ENCODE data around the gene SLX1A. TPM values are rescaled to one million over a fixed set of nuclear protein-coding genes. Genes with fewer than 3 reads are reported as not detected.
A peak's percentile ranks its signal among the peaks of the same experiment; 100 is the strongest.
"Not testable (repeated sequence)": the region's sequence is repeated elsewhere in the genome, so short reads cannot be mapped to it uniquely, and the experiment has no call there.

The SLX1A gene
- total RNA-seq, 1 donor from 2014 or later = 77.0 TPM

DNA sequence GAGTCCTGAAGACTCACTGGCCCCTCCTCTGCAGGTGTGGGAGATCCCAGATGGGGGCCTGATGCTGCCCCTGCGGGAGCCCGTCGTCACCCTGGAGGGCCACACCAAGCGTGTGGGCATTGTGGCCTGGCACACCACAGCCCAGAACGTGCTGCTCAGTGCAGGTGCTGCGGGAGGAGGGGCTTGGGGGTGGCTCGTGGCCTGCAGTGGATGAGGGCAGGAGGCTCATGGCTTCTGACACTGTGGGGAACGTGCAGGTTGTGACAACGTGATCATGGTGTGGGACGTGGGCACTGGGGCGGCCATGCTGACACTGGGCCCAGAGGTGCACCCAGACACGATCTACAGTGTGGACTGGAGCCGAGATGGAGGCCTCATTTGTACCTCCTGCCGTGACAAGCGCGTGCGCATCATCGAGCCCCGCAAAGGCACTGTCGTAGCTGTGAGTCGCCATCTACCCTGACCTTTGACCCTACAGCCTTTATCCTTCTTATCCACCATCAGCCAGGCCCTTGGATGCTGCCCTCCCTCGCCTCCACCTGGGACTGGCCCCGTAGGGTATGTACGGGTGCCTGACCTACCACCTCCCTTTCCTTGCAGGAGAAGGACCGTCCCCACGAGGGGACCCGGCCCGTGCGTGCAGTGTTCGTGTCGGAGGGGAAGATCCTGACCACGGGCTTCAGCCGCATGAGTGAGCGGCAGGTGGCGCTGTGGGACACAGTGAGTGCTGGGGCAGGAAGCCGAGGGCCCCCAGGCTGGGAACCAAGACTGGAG lies 6.7 kb upstream of the SLX1A start:
- ATAC-seq (ENCODE audit: low read depth) (peak; percentile 7), DNase-seq (peak; percentile 74)
- peaks cover 38% of the 10 kb centered on the region for H3K4me1 Mint-ChIP-seq
- H3K36me3 Mint-ChIP-seq (ENCODE audit: low read depth) = peaks cover 38% of the 10 kb centered on the region
- H3K4me3 Mint-ChIP-seq = peak overlapping the region; percentile 77
- TF ChIP-seq, protein P1, sequence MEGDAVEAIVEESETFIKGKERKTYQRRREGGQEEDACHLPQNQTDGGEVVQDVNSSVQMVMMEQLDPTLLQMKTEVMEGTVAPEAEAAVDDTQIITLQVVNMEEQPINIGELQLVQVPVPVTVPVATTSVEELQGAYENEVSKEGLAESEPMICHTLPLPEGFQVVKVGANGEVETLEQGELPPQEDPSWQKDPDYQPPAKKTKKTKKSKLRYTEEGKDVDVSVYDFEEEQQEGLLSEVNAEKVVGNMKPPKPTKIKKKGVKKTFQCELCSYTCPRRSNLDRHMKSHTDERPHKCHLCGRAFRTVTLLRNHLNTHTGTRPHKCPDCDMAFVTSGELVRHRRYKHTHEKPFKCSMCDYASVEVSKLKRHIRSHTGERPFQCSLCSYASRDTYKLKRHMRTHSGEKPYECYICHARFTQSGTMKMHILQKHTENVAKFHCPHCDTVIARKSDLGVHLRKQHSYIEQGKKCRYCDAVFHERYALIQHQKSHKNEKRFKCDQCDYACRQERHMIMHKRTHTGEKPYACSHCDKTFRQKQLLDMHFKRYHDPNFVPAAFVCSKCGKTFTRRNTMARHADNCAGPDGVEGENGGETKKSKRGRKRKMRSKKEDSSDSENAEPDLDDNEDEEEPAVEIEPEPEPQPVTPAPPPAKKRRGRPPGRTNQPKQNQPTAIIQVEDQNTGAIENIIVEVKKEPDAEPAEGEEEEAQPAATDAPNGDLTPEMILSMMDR (IDR thresholded peaks at IDR 0.05) = no peak
- no peaks in the 10 kb centered on the region for H3K27me3 Mint-ChIP-seq
- peak overlapping the region; percentile 97 for H3K27ac Mint-ChIP-seq
- intact Hi-C loops (cut with micrococcal nuclease) = no loop called here
- ChIA-PET CTCF (interaction anchor here (1.5 to 4.4 kb wide), 2 partner anchors 44 to 95 kb away, joined by 4 to 33 read pairs; partner anchors contain the start of gene TBX6), POLR2A (interaction anchor here (0.6 to 7.4 kb wide), 7 partner anchors 44 to 465 kb away, joined by 4 to 335 read pairs (median 6); partner anchors contain the start of genes ALDOA, TBX6 and YPEL3)
- H3K9me3 Mint-ChIP-seq = no peaks in the 10 kb centered on the region

DNA sequence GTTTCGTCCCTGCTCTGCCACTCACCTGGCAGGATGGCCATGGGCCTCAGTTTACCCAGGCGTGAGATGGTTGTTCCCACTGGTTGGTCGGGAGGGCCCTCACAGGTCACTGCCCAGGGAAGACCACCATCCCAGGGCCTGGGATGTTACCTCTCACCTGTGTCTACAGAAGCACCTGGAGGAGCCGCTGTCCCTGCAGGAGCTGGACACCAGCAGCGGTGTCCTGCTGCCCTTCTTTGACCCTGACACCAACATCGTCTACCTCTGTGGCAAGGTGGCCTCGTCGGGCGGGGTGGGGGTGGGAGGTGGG lies 6.2 kb upstream of the SLX1A start:
- Mint-ChIP-seq H3K4me1 (peaks cover 33% of the 10 kb centered on the region), H3K27me3 (no peaks in the 10 kb centered on the region), H3K4me3 (peak overlapping the region; percentile 77), H3K27ac (peak overlapping the region; percentile 97), H3K9me3 (no peaks in the 10 kb centered on the region), H3K36me3 (ENCODE audit: low read depth) (peaks cover 38% of the 10 kb centered on the region)
- intact Hi-C loops (cut with micrococcal nuclease) = no loop called here
- TF ChIP-seq, protein P1 (IDR thresholded peaks at IDR 0.05) = no peak
- DNase-seq (no peak), ATAC-seq (ENCODE audit: low read depth) (no peak)
- ChIA-PET POLR2A (interaction anchor here (7.4 kb wide), 1 partner anchor 95 kb away, joined by 335 read pairs; the partner anchor contains the start of genes TBX6 and YPEL3), CTCF (no interaction called here)

DNA sequence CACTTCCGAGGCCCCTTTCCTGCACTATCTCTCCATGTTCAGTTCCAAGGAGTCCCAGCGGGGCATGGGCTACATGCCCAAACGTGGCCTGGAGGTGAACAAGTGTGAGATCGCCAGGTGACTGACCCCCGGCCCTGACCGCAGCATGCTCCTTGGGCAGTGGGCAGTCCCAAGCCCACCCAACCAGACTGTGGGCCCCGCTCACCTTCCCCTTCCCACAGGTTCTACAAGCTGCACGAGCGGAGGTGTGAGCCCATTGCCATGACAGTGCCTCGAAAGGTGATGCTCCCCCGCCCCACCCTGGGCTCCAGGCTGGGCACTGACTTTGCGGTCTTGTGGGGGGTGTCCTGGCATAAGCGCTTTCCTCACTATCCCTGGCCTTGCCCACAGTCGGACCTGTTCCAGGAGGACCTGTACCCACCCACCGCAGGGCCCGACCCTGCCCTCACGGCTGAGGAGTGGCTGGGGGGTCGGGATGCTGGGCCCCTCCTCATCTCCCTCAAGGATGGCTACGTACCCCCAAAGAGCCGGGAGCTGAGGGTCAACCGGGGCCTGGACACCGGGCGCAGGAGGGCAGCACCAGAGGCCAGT lies 5.6 kb upstream of the SLX1A start:
- POLR2A ChIA-PET = interaction anchor here (7.4 kb wide), 1 partner anchor 95 kb away, joined by 335 read pairs; the partner anchor contains the start of genes TBX6 and YPEL3
- Mint-ChIP-seq H3K36me3 (ENCODE audit: low read depth) (peaks cover 38% of the 10 kb centered on the region), H3K27ac (no peak overlapping the region)

DNA sequence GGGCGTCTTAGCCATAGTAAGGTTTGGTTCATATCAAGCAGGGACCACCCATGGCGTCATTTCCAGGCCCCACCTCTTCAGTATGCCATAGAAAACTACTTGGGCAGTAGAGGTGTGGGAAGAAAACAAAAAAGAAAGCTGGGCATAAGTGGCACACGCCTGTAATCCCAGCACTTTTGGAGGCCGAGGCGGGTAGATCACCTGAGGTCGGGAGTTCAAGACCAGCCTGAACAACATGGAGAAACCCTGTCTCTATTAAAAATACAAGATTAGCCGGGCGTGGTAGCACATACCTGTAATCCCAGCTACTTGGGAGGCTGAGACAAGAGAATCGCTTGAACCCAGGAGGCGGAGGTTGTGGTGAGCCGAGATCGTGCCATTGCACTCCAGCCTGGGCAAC lies 2.5 kb upstream of the SLX1A start:
- DNase-seq; H3K27me3 Mint-ChIP-seq; H3K4me3 Mint-ChIP-seq; H3K9me3 Mint-ChIP-seq; CTCF ChIA-PET; intact Hi-C loops (cut with micrococcal nuclease); ATAC-seq (ENCODE audit: low read depth); H3K27ac Mint-ChIP-seq; POLR2A ChIA-PET: not testable (repeated sequence)
- peaks cover 19% of the 10 kb centered on the region for H3K36me3 Mint-ChIP-seq (ENCODE audit: low read depth)
- peaks cover 18% of the 10 kb centered on the region for H3K4me1 Mint-ChIP-seq

More for the DNA sequence above, 5.6 kb upstream of the SLX1A start:
- TF ChIP-seq, protein P1 (IDR thresholded peaks at IDR 0.05) = no peak
- Mint-ChIP-seq H3K9me3 (no peaks in the 10 kb centered on the region), H3K27me3 (no peaks in the 10 kb centered on the region), H3K4me3 (no peak overlapping the region), H3K4me1 (peaks cover 32% of the 10 kb centered on the region)
- CTCF ChIA-PET = no interaction called here
- no peak for ATAC-seq (ENCODE audit: low read depth)
- DNase-seq = no peak
- intact Hi-C loops (cut with micrococcal nuclease) = no loop called here

DNA sequence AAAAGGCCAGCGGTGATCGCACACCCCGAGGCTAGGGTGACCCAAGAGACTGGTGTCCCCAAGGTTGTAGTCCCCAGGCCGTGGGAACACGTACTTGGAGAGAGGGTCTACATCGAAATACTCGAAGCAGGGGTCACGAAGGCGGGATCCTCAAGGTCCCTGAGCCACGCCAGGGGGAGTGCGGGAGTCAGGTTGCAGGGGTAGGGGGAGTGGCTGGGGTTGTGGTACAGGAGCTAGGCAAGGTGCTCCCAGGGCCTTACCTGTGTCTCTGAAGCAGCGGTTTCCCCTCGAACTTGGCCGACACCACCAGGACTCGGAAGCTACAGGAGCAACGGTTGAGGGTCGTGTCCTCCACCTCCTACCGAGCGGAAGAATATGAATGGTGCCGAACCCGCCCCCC lies 577 bp upstream of the SLX1A start:
- CTCF ChIA-PET; H3K36me3 Mint-ChIP-seq (ENCODE audit: low read depth); H3K27me3 Mint-ChIP-seq; DNase-seq; H3K4me1 Mint-ChIP-seq; H3K9me3 Mint-ChIP-seq; intact Hi-C loops (cut with micrococcal nuclease); POLR2A ChIA-PET; H3K4me3 Mint-ChIP-seq; H3K27ac Mint-ChIP-seq: not testable (repeated sequence)
- ATAC-seq (ENCODE audit: low read depth) = peak; percentile 21

DNA sequence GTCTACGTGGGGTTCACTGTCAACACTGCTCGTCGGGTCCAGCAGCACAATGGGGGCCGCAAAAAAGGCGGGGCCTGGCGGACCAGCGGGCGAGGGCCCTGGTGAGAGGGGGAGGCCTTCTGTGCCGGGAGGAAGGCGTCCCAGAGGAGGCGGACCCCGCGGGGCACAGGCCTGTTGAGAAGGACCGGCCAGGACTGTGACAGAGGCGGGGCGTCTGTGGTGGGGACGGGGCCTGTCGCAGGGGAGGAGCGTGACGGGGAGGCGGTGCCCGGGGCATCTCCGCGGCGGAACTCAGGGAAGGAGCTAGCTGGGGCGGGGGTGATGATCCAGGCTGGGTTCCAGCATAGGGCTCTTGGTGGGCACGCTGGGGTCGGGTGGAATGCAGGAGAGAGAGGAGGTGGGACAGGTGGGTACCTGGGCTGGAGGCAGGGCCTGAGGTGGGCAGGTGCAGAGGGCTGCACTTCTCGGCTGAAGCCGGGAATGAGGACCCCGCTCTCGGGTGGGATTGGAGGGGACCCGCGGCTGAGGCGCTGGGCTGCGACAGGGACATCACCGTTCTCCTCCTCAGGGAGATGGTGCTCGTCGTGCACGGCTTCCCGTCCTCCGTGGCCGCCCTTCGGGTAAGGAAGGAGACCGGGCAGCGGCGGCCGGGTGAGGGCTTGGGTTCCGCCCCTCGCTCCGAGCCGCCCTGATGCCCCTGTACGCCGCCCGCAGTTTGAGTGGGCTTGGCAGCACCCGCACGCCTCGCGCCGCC lies 674 bp downstream of the SLX1A start:
- H3K4me3 Mint-ChIP-seq; intact Hi-C loops (cut with micrococcal nuclease); POLR2A ChIA-PET; H3K36me3 Mint-ChIP-seq (ENCODE audit: low read depth); H3K4me1 Mint-ChIP-seq; H3K27ac Mint-ChIP-seq; H3K27me3 Mint-ChIP-seq; CTCF ChIA-PET; H3K9me3 Mint-ChIP-seq: not testable (repeated sequence)
- DNase-seq (peak; percentile 37), ATAC-seq (ENCODE audit: low read depth) (peak; percentile 72)

DNA sequence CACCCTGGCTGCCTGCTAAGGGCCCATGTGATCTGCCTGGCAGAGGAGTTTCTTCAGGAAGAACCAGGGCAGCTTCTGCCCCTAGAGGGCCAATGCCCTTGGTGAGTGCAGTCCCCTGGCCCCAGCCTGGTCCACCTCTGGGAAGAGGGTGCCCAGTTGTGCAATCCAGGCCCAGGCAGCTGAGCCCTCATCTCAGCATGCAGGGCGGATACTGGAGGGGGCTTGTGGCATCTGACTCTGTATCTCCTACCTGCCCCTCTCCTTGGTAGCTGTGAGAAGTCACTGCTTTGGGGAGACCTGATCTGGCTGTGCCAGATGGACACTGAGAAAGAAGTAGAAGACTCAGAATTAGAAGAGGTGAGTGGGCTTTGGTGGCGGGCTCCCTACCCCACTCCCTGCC lies 3.3 kb downstream of the SLX1A start:
- CTCF ChIA-PET; H3K4me1 Mint-ChIP-seq; H3K36me3 Mint-ChIP-seq (ENCODE audit: low read depth); H3K27me3 Mint-ChIP-seq; DNase-seq; H3K4me3 Mint-ChIP-seq; ATAC-seq (ENCODE audit: low read depth); H3K9me3 Mint-ChIP-seq; intact Hi-C loops (cut with micrococcal nuclease); POLR2A ChIA-PET; H3K27ac Mint-ChIP-seq: not testable (repeated sequence)

DNA sequence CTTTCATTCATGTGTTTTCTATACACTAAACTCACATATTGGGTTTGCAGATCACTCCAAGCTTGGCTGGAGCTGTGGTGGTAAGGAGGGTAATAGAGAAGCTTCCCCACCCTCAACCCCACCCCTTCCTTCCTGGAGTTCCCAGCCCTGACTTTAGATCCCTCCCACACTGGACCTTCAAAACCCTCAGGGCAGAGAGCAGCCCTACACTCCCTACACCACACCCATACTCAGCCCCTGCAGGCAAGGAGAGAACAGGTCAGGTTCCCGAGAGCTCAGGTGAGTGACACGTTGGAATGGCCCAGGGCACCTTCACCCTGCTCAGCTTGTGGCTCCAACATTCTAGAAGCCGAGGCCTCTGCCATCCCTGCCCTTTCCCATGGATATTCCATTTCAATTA lies 5.4 kb downstream of the SLX1A start, which contains the start of gene SULT1A3:
TSS of gene SULT1A3 (plus strand) at position 207 of the 400 bp plus-strand sequence. CDS start 1,474 bp downstream, outside the sequence.
- DNase-seq; ATAC-seq (ENCODE audit: low read depth); H3K9me3 Mint-ChIP-seq; intact Hi-C loops (cut with micrococcal nuclease); H3K4me1 Mint-ChIP-seq; H3K27ac Mint-ChIP-seq; POLR2A ChIA-PET; H3K27me3 Mint-ChIP-seq; H3K4me3 Mint-ChIP-seq; CTCF ChIA-PET; H3K36me3 Mint-ChIP-seq (ENCODE audit: low read depth): not testable (repeated sequence)
